Measurements from ENCODE around the gene INTS11.

Gene INTS11

DNA sequence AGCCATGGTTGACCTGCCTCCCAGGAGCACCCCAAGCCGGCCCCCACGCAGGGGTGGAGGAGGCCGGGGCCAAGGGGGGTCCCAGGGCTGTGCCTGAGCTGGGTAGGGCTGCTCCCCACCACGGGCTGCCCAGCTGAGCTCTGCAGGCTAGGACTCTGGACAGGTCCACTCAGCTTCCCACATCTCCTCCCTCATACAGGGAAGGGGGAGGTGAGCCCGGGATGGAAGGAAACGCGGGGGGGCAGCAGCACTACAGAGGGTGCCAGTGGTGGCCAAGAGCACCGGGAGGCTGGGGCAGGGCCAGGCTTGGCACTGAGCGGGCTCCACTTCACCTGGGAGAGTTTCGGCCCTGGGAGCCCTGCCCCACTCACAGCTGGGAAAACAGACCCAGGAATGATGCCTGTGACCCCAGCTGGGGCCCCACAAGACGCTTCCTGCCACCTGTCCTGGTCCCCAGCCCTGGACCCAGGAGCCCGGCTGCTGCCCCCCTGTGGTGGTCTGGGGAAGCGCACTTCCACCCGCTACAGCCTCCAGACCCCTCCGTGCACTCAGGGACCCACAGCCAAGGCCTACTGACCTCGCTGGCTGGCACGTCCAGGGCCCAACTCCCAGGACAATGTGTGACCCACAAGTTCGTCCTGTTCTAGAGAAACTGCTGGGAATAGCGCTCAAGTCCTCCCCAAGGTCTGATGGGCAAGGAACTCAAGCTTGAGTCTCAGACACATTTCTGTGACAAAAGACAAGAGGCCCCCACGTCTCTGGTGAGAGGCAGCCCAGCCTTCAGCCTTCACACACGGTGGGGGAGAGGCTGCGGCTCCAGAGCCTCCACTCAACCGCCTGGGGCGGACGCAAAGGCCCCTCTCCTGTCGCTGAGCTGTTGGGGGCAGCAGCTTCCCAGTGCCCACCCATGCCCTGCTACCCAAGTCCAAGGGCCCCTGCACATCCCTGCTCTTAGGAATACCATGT is 47.6 kb upstream of the INTS11 start (continued):
- peak; percentile 40; the same call in 1 of the 2 replicates for TF ChIP-seq ZBTB8A (tag by site-specific recombination; IDR thresholded peaks at IDR 0.05)
- no peak for TF ChIP-seq ZNF501 (tag by site-specific recombination; IDR thresholded peaks at IDR 0.05)
- no peak for TF ChIP-seq ZNF121 (tag by site-specific recombination; IDR thresholded peaks at IDR 0.05)
- TF ChIP-seq REPIN1 (tag by site-specific recombination; IDR thresholded peaks at IDR 0.05; ENCODE audit: low read depth) = no peak
- TF ChIP-seq ZNF623 (tag by site-specific recombination; IDR thresholded peaks at IDR 0.05) = no peak
- TF ChIP-seq, protein P1, sequence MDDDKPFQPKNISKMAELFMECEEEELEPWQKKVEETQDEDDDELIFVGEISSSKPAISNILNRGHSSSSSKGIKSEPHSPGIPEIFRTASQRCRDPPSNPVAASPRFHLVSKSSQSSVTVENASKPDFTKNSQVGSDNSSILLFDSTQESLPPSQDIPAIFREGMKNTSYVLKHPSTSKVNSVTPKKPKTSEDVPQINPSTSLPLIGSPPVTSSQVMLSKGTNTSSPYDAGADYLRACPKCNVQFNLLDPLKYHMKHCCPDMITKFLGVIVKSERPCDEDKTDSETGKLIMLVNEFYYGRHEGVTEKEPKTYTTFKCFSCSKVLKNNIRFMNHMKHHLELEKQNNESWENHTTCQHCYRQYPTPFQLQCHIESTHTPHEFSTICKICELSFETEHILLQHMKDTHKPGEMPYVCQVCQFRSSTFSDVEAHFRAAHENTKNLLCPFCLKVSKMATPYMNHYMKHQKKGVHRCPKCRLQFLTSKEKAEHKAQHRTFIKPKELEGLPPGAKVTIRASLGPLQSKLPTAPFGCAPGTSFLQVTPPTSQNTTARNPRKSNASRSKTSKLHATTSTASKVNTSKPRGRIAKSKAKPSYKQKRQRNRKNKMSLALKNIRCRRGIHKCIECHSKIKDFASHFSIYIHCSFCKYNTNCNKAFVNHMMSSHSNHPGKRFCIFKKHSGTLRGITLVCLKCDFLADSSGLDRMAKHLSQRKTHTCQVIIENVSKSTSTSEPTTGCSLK (tag by site-specific recombination; IDR thresholded peaks at IDR 0.05) = no peak
- TF ChIP-seq, protein P2, sequence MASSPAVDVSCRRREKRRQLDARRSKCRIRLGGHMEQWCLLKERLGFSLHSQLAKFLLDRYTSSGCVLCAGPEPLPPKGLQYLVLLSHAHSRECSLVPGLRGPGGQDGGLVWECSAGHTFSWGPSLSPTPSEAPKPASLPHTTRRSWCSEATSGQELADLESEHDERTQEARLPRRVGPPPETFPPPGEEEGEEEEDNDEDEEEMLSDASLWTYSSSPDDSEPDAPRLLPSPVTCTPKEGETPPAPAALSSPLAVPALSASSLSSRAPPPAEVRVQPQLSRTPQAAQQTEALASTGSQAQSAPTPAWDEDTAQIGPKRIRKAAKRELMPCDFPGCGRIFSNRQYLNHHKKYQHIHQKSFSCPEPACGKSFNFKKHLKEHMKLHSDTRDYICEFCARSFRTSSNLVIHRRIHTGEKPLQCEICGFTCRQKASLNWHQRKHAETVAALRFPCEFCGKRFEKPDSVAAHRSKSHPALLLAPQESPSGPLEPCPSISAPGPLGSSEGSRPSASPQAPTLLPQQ (tag by site-specific recombination; IDR thresholded peaks at IDR 0.05) = peak; percentile 86
- no peak for TF ChIP-seq ZNF677 (tag by site-specific recombination; IDR thresholded peaks at IDR 0.05)
- TF ChIP-seq ZNF76 (tag by site-specific recombination; IDR thresholded peaks at IDR 0.05; ENCODE audit: borderline replicate concordance, low read depth) = no peak
- TF ChIP-seq ZNF621 (tag by site-specific recombination; IDR thresholded peaks at IDR 0.05) = no peak
- peak; percentile 89 for TF ChIP-seq GLIS2 (tag by site-specific recombination; IDR thresholded peaks at IDR 0.05)
- TF ChIP-seq ZNF292 (tag by site-specific recombination; IDR thresholded peaks at IDR 0.05; ENCODE audit: borderline replicate concordance, low read depth) = no peak

DNA sequence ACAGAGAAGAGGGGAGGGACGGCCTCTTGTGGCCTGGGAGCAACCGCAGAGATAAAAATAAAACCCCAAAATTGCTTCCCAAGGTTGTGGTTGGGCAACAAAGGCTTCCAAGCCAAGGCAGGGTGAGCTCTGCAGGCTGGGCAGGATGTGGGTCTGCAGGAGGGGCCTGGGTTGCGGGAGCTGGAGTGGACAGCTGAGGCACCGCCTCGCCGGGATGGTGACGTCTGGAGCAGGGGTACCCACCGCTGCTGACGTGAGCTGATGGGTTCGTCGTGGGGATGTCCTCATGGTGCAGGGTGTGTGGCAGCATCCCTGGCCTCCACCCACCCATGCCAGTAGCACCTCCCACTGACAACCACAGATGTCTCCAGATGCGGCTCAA is 46.9 kb upstream of the INTS11 start:
- CTCF ChIA-PET = interaction anchor here (0.7 to 2.8 kb wide), 12 partner anchors 8 to 95 kb away, joined by 3 to 18 read pairs (median 4); no protein-coding TSS in a partner anchor
- Histone ChIP-seq H3K9me3 (ENCODE audit: control insufficient read depth, insufficient read depth, low read depth, low read length) (no peaks in the 10 kb centered on the region), H3K36me3 (ENCODE audit: control insufficient read depth in 2 of 2, insufficient read depth in 1 of 2, low read length in 2 of 2) (peaks cover 0 to 37% of the 10 kb centered on the region in 2 experiments; a peak in 2 of 3 replicates), H3K4me3 (ENCODE audit: low read depth, low read length) (no peak overlapping the region), H3K27ac (ENCODE audit: extremely low read depth, low read depth, low read length) (no peak overlapping the region), H3K4me1 (ENCODE audit: control insufficient read depth, insufficient read depth, low read length) (peaks cover 4% of the 10 kb centered on the region; the same call in 1 of the 2 replicates)
- POLR2A ChIA-PET = interaction anchor here (1.0 to 1.5 kb wide), 2 partner anchors 18 to 62 kb away, joined by 3 read pairs; no protein-coding TSS in a partner anchor
- TF ChIP-seq, protein P3, sequence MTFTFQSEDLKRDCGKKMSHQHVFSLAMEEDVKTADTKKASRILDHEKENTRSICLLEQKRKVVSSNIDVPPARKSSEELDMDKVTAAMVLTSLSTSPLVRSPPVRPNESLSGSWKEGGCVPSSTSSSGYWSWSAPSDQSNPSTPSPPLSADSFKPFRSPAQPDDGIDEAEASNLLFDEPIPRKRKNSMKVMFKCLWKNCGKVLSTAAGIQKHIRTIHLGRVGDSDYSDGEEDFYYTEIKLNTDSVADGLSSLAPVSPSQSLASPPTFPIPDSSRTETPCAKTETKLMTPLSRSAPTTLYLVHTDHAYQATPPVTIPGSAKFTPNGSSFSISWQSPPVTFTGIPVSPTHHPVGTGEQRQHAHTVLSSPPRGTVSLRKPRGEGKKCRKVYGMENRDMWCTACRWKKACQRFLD (tag by site-specific recombination; IDR thresholded peaks at IDR 0.05) = no peak
- no peak for TF ChIP-seq ZNF555 (tag by site-specific recombination; conservative IDR thresholded peaks at IDR 0.05)
- no peak for TF ChIP-seq ZNF596 (tag by site-specific recombination; IDR thresholded peaks at IDR 0.05)
- TF ChIP-seq, protein P4, sequence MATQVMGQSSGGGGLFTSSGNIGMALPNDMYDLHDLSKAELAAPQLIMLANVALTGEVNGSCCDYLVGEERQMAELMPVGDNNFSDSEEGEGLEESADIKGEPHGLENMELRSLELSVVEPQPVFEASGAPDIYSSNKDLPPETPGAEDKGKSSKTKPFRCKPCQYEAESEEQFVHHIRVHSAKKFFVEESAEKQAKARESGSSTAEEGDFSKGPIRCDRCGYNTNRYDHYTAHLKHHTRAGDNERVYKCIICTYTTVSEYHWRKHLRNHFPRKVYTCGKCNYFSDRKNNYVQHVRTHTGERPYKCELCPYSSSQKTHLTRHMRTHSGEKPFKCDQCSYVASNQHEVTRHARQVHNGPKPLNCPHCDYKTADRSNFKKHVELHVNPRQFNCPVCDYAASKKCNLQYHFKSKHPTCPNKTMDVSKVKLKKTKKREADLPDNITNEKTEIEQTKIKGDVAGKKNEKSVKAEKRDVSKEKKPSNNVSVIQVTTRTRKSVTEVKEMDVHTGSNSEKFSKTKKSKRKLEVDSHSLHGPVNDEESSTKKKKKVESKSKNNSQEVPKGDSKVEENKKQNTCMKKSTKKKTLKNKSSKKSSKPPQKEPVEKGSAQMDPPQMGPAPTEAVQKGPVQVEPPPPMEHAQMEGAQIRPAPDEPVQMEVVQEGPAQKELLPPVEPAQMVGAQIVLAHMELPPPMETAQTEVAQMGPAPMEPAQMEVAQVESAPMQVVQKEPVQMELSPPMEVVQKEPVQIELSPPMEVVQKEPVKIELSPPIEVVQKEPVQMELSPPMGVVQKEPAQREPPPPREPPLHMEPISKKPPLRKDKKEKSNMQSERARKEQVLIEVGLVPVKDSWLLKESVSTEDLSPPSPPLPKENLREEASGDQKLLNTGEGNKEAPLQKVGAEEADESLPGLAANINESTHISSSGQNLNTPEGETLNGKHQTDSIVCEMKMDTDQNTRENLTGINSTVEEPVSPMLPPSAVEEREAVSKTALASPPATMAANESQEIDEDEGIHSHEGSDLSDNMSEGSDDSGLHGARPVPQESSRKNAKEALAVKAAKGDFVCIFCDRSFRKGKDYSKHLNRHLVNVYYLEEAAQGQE (tag by site-specific recombination; IDR thresholded peaks at IDR 0.05) = no peak
- TF ChIP-seq GFI1B (tag by site-specific recombination; IDR thresholded peaks at IDR 0.05) = no peak
- TF ChIP-seq ZFP37 (tag by site-specific recombination; IDR thresholded peaks at IDR 0.05) = no peak
- no peak for TF ChIP-seq ZEB2 (tag by site-specific recombination; IDR thresholded peaks at IDR 0.05)
- no peak for TF ChIP-seq ZFP3 (tag by site-specific recombination; IDR thresholded peaks at IDR 0.05; ENCODE audit: low read depth)
- TF ChIP-seq, protein P5, sequence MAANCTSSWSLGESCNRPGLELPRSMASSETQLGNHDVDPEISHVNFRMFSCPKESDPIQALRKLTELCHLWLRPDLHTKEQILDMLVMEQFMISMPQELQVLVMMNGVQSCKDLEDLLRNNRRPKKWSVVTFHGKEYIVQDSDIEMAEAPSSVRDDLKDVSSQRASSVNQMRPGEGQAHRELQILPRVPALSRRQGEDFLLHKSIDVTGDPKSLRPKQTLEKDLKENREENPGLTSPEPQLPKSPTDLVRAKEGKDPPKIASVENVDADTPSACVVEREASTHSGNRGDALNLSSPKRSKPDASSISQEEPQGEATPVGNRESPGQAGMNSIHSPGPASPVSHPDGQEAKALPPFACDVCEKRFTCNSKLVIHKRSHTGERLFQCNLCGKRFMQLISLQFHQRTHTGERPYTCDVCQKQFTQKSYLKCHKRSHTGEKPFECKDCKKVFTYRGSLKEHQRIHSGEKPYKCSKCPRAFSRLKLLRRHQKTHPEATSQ (tag by site-specific recombination; IDR thresholded peaks at IDR 0.05) = no peak

All from HEK293 (cell line).